B cell (primary cell): Measurements from ENCODE around the gene RABEP1. TPM values are rescaled to one million over a fixed set of nuclear protein-coding genes. Genes with fewer than 3 reads are reported as not detected.

ENCODE experiments used
- ATAC-seq: fragments of 200-7000 bp; cut with Tn5 transposase; one replicate; pipeline ENCODE4 v1.10.0; 2021; ENCODE audit warnings: low read depth, mild to moderate bottlenecking, moderate number of reproducible peaks, moderate library complexity
- CTCF ChIA-PET: fragments of 350-600 bp; sonication (Branson Sonifier 250); formaldehyde crosslinking; loops from one replicate; lab custom pipeline; 2021; ENCODE audit warnings: antibody characterized with exemption, inconsistent platforms; lab: Charles Lee
- POLR2A ChIA-PET: fragments of 350-600 bp; sonication (Branson Sonifier 250); formaldehyde crosslinking; loops from one replicate; lab custom pipeline; 2021; ENCODE audit warnings: antibody characterized with exemption; lab: Charles Lee
- DNase-seq: peaks from one replicate; pipeline ENCODE4 v3.0.0; 2013
- H2AFZ ChIP-seq: 2 replicates; pipeline ENCODE4 v1.6.1; 2012; ENCODE audit warnings: mild to moderate bottlenecking, low read depth, low read length; ENCODE audit not compliant: insufficient read depth, poor library complexity, severe bottlenecking
- H3K27ac ChIP-seq, 2 donors: 1 replicate in 1 of 2; 2 replicates in 1 of 2; pipeline ENCODE4 v1.5.1; 2012 to 2013; ENCODE audit warnings: low read length in 2 of 2, mild to moderate bottlenecking in 2 of 2, moderate library complexity in 1 of 2
- H3K27me3 ChIP-seq, 4 experiments: fragments of 200-600 bp in 1 of 4; sonication (generic) in 1 of 4; replicated peaks in 1 of 4; 1 replicate in 2 of 4; 2 replicates in 2 of 4; pipeline versions ENCODE4 v1.6.1 to v1.7.0; 2013 to 2016; ENCODE audit warnings: low read length in 3 of 4, mild to moderate bottlenecking in 2 of 4, mixed read lengths in 1 of 4, moderate library complexity in 1 of 4; ENCODE audit not compliant: insufficient read depth in 4 of 4, control insufficient read depth in 3 of 4; ENCODE audit errors: control extremely low read depth in 1 of 4
- H3K36me3 ChIP-seq, 2 experiments: replicated peaks in 1 of 2; 1 replicate in 1 of 2; 2 replicates in 1 of 2; pipeline versions ENCODE4 v1.6.1 to v1.7.1; 2013; ENCODE audit warnings: low read length in 1 of 2; ENCODE audit not compliant: insufficient read depth in 2 of 2, control insufficient read depth in 1 of 2; ENCODE audit errors: control extremely low read depth in 1 of 2, extremely low read depth in 1 of 2
- H3K4me1 ChIP-seq, 2 donors: fragments of 200-600 bp in 1 of 2; sonication (generic) in 1 of 2; 1 replicate in 1 of 2; 2 replicates in 1 of 2; pipeline versions ENCODE4 v1.5.1 to v1.6.1; 2013 to 2017; ENCODE audit warnings: low read length in 2 of 2; ENCODE audit not compliant: control insufficient read depth in 2 of 2, insufficient read depth in 2 of 2
- H3K4me2 ChIP-seq: replicated peaks from 2 replicates; pipeline ENCODE3; 2012; ENCODE audit warnings: mild to moderate bottlenecking, low read depth, low read length; ENCODE audit not compliant: poor library complexity, severe bottlenecking
- H3K4me3 ChIP-seq, 5 experiments: fragments of 200-600 bp in 1 of 5; sonication (generic) in 1 of 5; 1 replicate in 3 of 5; 2 replicates in 2 of 5; pipeline versions ENCODE4 v1.5.1 to v1.7.0; 2011 to 2016; ENCODE audit warnings: low read length in 4 of 5, mild to moderate bottlenecking in 4 of 5, low read depth in 2 of 5, control low read depth in 1 of 5, moderate library complexity in 1 of 5; ENCODE audit not compliant: insufficient read depth in 1 of 5; ENCODE audit errors: control extremely low read depth in 1 of 5, extremely low read depth in 1 of 5
- H3K79me2 ChIP-seq: fragments of 200-600 bp; sonication (generic); one replicate; pipeline ENCODE4 v1.6.0; 2016; ENCODE audit warnings: low read length; ENCODE audit not compliant: control insufficient read depth, insufficient read depth
- H3K9ac ChIP-seq: fragments of 200-600 bp; sonication (generic); 2 replicates; pipeline ENCODE4 v1.6.1; 2017; ENCODE audit warnings: mild to moderate bottlenecking, low read length, moderate library complexity
- H3K9me3 ChIP-seq, 3 donors: one replicate each; pipeline versions ENCODE4 v1.6.1 to v1.7.1; 2013; ENCODE audit warnings: low read length in 2 of 3; ENCODE audit not compliant: control insufficient read depth in 2 of 3, insufficient read depth in 1 of 3; ENCODE audit errors: control extremely low read depth in 1 of 3
- H4K20me1 ChIP-seq: 2 replicates; pipeline ENCODE4 v1.6.0; 2012; ENCODE audit warnings: mild to moderate bottlenecking, low read length; ENCODE audit not compliant: insufficient read depth, control insufficient read depth, poor library complexity, severe bottlenecking
- H3K27ac Mint-ChIP-seq: one replicate; pipeline ENCODE4 v1.8.0; 2021; ENCODE audit warnings: mixed read lengths
- H3K27me3 Mint-ChIP-seq: one replicate; pipeline ENCODE4 v1.8.0; 2021; ENCODE audit warnings: mixed read lengths
- H3K4me1 Mint-ChIP-seq: one replicate; pipeline ENCODE4 v1.8.0; 2021; ENCODE audit warnings: mixed read lengths
- H3K4me3 Mint-ChIP-seq: one replicate; pipeline ENCODE4 v1.8.0; 2021; ENCODE audit warnings: mixed read lengths
- H3K9me3 Mint-ChIP-seq: one replicate; pipeline ENCODE4 v1.8.0; 2022; ENCODE audit warnings: mixed read lengths; ENCODE audit not compliant: insufficient read depth
- EZH2 ChIP-seq: IDR thresholded peaks from 2 replicates; pipeline ENCODE4 v1.6.1; 2012; ENCODE audit warnings: borderline replicate concordance, low read depth, mild to moderate bottlenecking, moderate library complexity, low read length; ENCODE audit not compliant: insufficient read depth, poor library complexity, severe bottlenecking
- WGBS: methylation state at CpG from one replicate; pipeline ENCODE4 v1.1.5; 2013; ENCODE audit warnings: missing lambda C conversion rate; ENCODE audit not compliant: insufficient coverage; 5-methylcytosine and 5-hydroxymethylcytosine counted together
- intact Hi-C: fragments of 100-400 bp; cut with micrococcal nuclease; formaldehyde crosslinking; loops from one replicate; pipeline ENCODE4 v1.10.0; 2022
- polyA plus RNA-seq: library from polyadenylated mRNA; depleted of rRNA; stranded (reverse); fragments of >200 nt; gene quantifications from 2 replicates; pipeline ENCODE4 v1.2.3, GENCODE V29; 2012
- total RNA-seq, 2 donors: library from RNA; stranded (reverse); fragments of 120-200 nt in 1 of 2; gene quantifications; 1 replicate in 1 of 2; 2 replicates in 1 of 2; pipeline versions ENCODE4 v1.2.3 to v1.2.4, GENCODE V29; 2013 to 2022
- TF ChIP-seq, protein P1 (sequence below): fragments of 200-600 bp; IDR thresholded peaks from one replicate; pipeline ENCODE4 v1.8.0; 2022; ENCODE audit warnings: antibody characterized with exemption, mild to moderate bottlenecking

Gene RABEP1
- total and polyA plus RNA-seq, 2 donors (not counting 1 experiment from before 2014, with no cell fraction given) = 24.2 to 86.1 TPM

DNA sequence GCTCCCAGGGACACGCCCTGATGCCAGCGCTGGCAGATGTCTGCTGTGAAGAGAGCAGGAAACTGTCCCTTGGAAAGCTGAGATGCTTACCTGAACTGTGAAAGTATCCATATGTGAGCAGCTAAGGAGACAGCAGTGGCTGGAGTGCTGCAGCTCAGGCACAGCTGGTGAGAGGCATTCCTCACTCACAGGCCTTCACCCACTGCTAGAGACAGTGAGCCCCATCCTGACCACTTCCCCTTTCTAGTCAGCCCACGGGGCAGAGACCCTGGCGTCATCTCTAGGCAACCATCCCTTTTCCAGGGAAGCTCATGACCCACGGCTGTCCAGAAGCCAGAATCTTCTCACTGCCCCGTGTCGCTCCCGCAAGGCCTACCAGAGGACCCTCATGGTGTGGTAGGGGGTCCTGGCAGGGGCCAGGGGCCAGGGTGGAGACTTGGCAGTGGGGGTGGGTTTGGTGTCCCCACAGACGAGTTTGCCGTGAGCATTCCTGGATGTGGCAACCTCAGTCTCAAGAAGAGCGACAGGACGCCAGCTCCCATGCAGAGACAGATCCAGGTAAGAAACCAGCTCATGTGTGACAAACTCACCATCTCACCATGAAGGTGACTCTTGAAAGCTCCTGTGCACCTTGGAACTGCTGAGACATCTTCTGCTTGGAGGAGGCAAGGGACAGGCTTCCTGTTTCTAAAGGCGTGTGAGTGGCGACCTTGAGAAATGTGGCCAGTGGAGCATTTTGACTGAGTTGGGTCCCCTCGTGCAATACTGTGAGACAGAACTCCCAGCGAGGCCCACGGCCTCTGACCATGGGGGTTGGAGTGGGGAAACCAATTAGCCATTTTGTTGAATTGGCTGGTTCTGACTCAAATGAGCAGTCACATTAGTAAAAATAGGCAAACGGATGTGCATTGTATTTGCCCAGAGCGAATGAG is 47.2 kb upstream of the RABEP1 start, which contains the start of gene SCIMP:
Gene SCIMP, minus strand, starts transcription at position 216 of the 932 bp plus-strand sequence. Its CDS starts 105 bp downstream, at position 111.
- CTCF ChIA-PET = interaction anchor here (0.8 to 18.3 kb wide), 7 partner anchors 8 to 37 kb away, joined by 3 to 303 read pairs (median 5); partner anchors contain the start of gene ZNF594
- Mint-ChIP-seq H3K4me3 (peak within 1 kb of the TSS; percentile 94), H3K27me3 (no peaks in the 10 kb centered on the region), H3K4me1 (peaks cover 81% of the 10 kb centered on the region), H3K27ac (peak within 1 kb of the TSS; percentile 96), H3K9me3 (no peaks in the 10 kb centered on the region)
- DNase-seq (peak; percentile 85), ATAC-seq (peak; percentile 76)
- no peaks in the 10 kb centered on the region for H3K27me3 ChIP-seq
- TF ChIP-seq, protein P1, sequence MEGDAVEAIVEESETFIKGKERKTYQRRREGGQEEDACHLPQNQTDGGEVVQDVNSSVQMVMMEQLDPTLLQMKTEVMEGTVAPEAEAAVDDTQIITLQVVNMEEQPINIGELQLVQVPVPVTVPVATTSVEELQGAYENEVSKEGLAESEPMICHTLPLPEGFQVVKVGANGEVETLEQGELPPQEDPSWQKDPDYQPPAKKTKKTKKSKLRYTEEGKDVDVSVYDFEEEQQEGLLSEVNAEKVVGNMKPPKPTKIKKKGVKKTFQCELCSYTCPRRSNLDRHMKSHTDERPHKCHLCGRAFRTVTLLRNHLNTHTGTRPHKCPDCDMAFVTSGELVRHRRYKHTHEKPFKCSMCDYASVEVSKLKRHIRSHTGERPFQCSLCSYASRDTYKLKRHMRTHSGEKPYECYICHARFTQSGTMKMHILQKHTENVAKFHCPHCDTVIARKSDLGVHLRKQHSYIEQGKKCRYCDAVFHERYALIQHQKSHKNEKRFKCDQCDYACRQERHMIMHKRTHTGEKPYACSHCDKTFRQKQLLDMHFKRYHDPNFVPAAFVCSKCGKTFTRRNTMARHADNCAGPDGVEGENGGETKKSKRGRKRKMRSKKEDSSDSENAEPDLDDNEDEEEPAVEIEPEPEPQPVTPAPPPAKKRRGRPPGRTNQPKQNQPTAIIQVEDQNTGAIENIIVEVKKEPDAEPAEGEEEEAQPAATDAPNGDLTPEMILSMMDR = no peak
- no peak for TF ChIP-seq EZH2
- peak within 1 kb of the TSS; percentile 19 to 88 (median 63) for H3K4me3 ChIP-seq
- H3K36me3 ChIP-seq = peaks cover 0 to 29% of the 10 kb centered on the region in 2 experiments
- intact Hi-C loops = loop anchor here (1.0 to 5.0 kb wide), 5 partner anchors 7 to 123 kb away; partner anchors contain the start of gene ZNF232
- H3K27ac ChIP-seq = peak within 1 kb of the TSS; percentile 85 to 97
- 47% methylated on average over 14 of the region's 19 CpGs for WGBS
- H3K9me3 ChIP-seq = peaks cover 0 to 10% (median 7%) of the 10 kb centered on the region in 3 donors
- H3K79me2 ChIP-seq = peaks cover 79% of the 10 kb centered on the region
- H3K9ac ChIP-seq = peak within 1 kb of the TSS; percentile 84
- H2AFZ ChIP-seq = peak within 1 kb of the TSS; percentile 63
- peaks cover 80 to 99% of the 10 kb centered on the region in 2 donors for H3K4me1 ChIP-seq
- no peaks in the 10 kb centered on the region for H4K20me1 ChIP-seq
- POLR2A ChIA-PET = interaction anchor here (0.9 to 5.9 kb wide), 12 partner anchors 8 to 51 kb away, joined by 3 to 39 read pairs (median 6); partner anchors contain the start of gene ZNF594
- peak within 1 kb of the TSS; percentile 89 for H3K4me2 ChIP-seq
